WI38 (cell line): Measurements from ENCODE around the gene TSSK6.

Source experiments
- H3K4me3 ChIP-seq: 2 replicates; pipeline ENCODE4 v1.5.1; 2011; ENCODE audit warnings: low read depth, mild to moderate bottlenecking, control low read depth, low read length
- CTCF ChIP-seq: IDR thresholded peaks from 2 replicates; pipeline ENCODE4 v1.5.1; 2012; ENCODE audit warnings: low read depth, mild to moderate bottlenecking, control low read depth, low read length

Gene TSSK6

GRCh38 chr19:19539698-19540063 is 24.3 kb upstream of the TSSK6 start:
- H3K4me3 ChIP-seq, result no peak overlapping the region
- TF ChIP-seq CTCF, result no peak

- TF ChIP-seq CTCF, result no peak
- H3K4me3 ChIP-seq, result no peak overlapping the region
Observed at GRCh38 chr19:19538785-19539166, 23.4 kb upstream of the TSSK6 start.

- H3K4me3 ChIP-seq, result no peak within 1 kb of the TSS
- no peak for TF ChIP-seq CTCF
Observed at GRCh38 chr19:19538061-19538784, 22.9 kb upstream of the TSSK6 start, which contains the start of gene CILP2. Gene CILP2, plus strand, starts transcription at chr19:19538265. Its CDS starts 85 bp downstream, at chr19:19538350.

GRCh38 chr19:19537075-19538048 is 22.0 kb upstream of the TSSK6 start:
- no peak for TF ChIP-seq CTCF
- no peak overlapping the region for H3K4me3 ChIP-seq

GRCh38 chr19:19535311-19536191 is 20.2 kb upstream of the TSSK6 start:
- no peak for TF ChIP-seq CTCF
- no peak overlapping the region for H3K4me3 ChIP-seq

GRCh38 chr19:19534556-19535265 is 19.4 kb upstream of the TSSK6 start:
- no peak for TF ChIP-seq CTCF
- no peak overlapping the region for H3K4me3 ChIP-seq
